ENCODE measurements around the gene ALKBH8. TPM values are rescaled to one million over a fixed set of nuclear protein-coding genes. Genes with fewer than 3 reads are reported as not detected.
"Not testable (repeated sequence)": the region's sequence is repeated elsewhere in the genome, so short reads cannot be mapped to it uniquely, and the experiment has no call there.

ALKBH8 gene
- total RNA-seq, 1 experiment from 2014 or later: 11.3 TPM

GRCh38 chr11:107579169-107579568, 13.6 kb upstream of the ALKBH8 start:
- DNase-seq (ENCODE audit: low read depth): not testable (repeated sequence)

GRCh38 chr11:107577346-107577711, 11.8 kb upstream of the ALKBH8 start:
- DNase-seq (ENCODE audit: low read depth): no peak

GRCh38 chr11:107576497-107577345, 11.2 kb upstream of the ALKBH8 start:
- DNase-seq (ENCODE audit: low read depth): peak; percentile 43

GRCh38 chr11:107573438-107573837, 7.9 kb upstream of the ALKBH8 start:
- DNase-seq (ENCODE audit: low read depth): no peak

GRCh38 chr11:107570015-107570414, 4.5 kb upstream of the ALKBH8 start:
- no peak for DNase-seq (ENCODE audit: low read depth)

- DNase-seq (ENCODE audit: low read depth): no peak
Measured at GRCh38 chr11:107567739-107568335, 2.3 kb upstream of the ALKBH8 start.

- DNase-seq (ENCODE audit: low read depth): no peak
Measured at GRCh38 chr11:107566569-107566968, 1.0 kb upstream of the ALKBH8 start.

- DNase-seq (ENCODE audit: low read depth): peak; percentile 19
Measured at GRCh38 chr11:107565955-107566501, 493 bp upstream of the ALKBH8 start.

- no peak for DNase-seq (ENCODE audit: low read depth)
Measured at GRCh38 chr11:107564877-107565218, 687 bp downstream of the ALKBH8 start.

GRCh38 chr11:107563702-107564101, 1.8 kb downstream of the ALKBH8 start:
- peak; percentile 74 for DNase-seq (ENCODE audit: low read depth)

- DNase-seq (ENCODE audit: low read depth): peak; percentile 82
Measured at GRCh38 chr11:107562647-107563208, 2.8 kb downstream of the ALKBH8 start.

- peak; percentile 30 for DNase-seq (ENCODE audit: low read depth)
Measured at GRCh38 chr11:107561688-107562087, 3.8 kb downstream of the ALKBH8 start.

GRCh38 chr11:107550304-107550703, 15.2 kb downstream of the ALKBH8 start:
- no peak for DNase-seq (ENCODE audit: low read depth)

GRCh38 chr11:107549954-107550285, 15.6 kb downstream of the ALKBH8 start:
- no peak for DNase-seq (ENCODE audit: low read depth)

- DNase-seq (ENCODE audit: low read depth): peak; percentile 48
Measured at GRCh38 chr11:107549253-107549953, 16.1 kb downstream of the ALKBH8 start.

- no peak for DNase-seq (ENCODE audit: low read depth)
Measured at GRCh38 chr11:107547961-107548360, 17.6 kb downstream of the ALKBH8 start.

GRCh38 chr11:107545101-107545514, 20.4 kb downstream of the ALKBH8 start:
- peak; percentile 53 for DNase-seq (ENCODE audit: low read depth)

GRCh38 chr11:107538821-107539220, 26.7 kb downstream of the ALKBH8 start:
- no peak for DNase-seq (ENCODE audit: low read depth)

- no peak for DNase-seq (ENCODE audit: low read depth)
Measured at GRCh38 chr11:107538239-107538638, 27.3 kb downstream of the ALKBH8 start.

- DNase-seq (ENCODE audit: low read depth): not testable (repeated sequence)
Measured at GRCh38 chr11:107537155-107537554, 28.4 kb downstream of the ALKBH8 start.

- DNase-seq (ENCODE audit: low read depth): no peak
Measured at GRCh38 chr11:107526197-107526596, 39.3 kb downstream of the ALKBH8 start.

GRCh38 chr11:107508858-107509244, 56.7 kb downstream of the ALKBH8 start:
- no peak for DNase-seq (ENCODE audit: low read depth)

All from RPMI7951 (cell line).